HG03280 (cell line): ENCODE measurements around the gene ACER3.
A peak's percentile ranks its signal among the peaks of the same experiment; 100 is the strongest.
"Not testable (repeated sequence)": the region's sequence is repeated elsewhere in the genome, so short reads cannot be mapped to it uniquely, and the experiment has no call there.

Experiments used
- ATAC-seq: cut with Tn5 transposase; IDR thresholded peaks from one replicate; pipeline ENCODE4 v1.9.1; 2021; ENCODE audit warnings: mild to moderate bottlenecking, moderate library complexity; ENCODE audit not compliant: unreplicated experiment

Gene ACER3

DNA sequence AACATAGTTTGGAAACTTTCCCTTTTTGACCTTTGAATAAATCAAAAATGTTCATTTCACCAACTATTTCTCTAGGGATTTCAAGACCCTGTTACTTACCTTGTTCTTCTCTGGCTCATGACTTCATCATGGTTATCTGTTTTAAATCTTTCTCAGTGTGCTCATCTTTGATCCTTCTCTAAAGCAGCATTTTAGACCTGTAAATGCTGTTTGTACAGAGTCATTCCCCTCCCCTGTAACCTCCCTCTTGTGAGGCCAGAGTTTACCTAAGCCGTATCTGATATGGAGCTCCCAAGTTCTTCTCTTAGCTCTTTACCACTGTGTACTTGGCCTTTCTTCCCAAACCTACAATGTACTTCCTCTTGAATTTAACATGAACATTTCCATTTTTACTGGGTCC lies 56.0 kb downstream of the ACER3 start:
- ATAC-seq = no peak

DNA sequence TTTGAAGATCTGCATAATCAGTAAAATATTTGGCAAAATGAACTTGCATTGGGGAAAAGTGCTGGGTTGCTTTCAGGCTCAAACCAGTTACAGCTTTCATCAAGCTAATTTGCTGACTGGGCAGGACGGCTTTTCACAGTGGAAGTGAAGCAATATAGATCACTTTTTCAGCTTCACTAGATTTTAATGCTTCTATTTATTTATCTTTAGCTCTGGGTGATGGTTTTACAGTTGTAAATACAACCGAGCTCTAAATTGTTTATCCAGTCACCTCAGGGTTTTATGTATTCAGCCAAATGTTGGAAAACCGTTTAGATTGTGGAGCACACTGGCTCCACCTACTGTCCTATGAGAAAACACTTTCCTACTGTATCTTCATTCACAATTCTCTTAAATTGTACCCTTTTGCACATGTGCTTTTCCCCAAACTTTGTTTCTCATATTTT lies 58.2 kb downstream of the ACER3 start:
- ATAC-seq = no peak

DNA sequence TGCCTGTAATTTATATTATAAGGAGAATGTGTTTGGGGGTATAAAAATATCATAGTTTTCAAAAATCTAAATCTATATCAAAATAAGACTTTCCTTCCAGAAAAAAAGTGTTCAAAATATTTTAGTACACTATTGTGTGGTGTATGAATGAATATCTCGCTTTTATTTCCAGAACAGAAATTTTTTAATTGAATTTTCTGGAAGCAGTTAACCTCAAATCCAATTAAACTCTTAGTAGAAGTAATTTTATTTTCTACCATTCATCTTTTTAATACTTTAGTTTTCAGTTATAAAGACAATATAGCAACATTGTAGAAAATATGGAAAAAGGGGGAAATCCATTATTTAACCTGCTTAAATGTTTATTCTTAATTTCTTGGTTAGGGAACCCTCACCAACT lies 58.7 kb downstream of the ACER3 start:
- no peak for ATAC-seq

DNA sequence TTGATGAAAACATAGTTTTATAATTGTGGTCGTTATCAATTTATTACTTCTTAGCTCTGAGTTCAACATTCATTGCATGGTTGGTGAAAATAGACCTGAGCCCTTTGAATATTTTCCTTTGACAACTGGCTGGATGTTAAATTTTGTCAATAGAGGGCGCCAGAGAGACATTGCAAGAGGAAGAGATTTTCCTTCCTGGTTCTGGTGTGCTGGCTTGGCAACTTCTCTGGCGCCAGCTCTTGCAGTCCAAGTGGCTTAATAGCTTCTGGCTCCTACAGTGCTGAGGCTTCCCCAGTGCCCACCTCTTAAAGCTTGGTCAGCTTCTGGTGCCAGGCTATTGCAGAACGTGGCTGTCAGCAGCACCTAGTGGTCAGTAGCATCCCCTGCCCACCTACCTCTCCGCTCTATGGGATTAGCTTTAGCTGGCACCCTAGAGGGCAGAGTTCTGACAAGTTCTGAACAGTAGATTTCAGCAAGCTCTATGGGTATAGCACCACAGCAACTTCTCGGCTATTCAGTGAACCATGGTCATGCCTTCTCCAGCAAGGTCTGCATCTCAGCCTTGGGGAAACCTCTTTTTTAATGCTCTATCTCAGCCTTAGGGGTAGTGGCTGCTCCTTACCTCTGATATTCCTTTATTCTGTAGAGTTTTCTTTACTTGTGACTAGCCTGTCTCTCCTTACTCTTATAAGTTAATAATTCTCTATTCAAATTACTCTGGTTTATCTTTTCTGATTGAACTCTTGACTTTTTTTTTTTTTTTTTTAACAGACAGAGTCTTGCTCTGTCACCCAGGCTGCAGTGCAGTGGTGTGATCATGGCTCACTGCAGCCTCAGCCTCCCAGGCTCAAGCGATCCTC lies 59.4 kb downstream of the ACER3 start:
- ATAC-seq = peak; percentile 73

DNA sequence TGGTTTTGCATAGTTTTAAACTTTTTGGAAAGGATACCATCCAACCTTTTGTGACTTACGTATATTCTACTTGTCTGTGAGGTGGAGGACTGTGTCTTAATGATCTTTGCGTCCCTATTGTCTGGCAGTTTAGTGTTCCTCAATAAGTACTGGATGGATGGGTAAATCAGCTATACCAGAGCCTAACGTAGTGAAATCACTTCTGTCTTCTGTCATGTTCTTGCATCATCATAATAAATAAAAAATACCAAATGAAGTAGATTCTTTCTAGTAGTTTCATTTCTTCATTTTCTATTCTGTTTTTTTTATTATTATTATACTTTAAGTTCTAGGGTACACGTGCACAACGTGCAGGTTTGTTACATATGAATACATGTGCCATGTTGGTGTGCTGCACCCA lies 66.4 kb downstream of the ACER3 start:
- no peak for ATAC-seq

DNA sequence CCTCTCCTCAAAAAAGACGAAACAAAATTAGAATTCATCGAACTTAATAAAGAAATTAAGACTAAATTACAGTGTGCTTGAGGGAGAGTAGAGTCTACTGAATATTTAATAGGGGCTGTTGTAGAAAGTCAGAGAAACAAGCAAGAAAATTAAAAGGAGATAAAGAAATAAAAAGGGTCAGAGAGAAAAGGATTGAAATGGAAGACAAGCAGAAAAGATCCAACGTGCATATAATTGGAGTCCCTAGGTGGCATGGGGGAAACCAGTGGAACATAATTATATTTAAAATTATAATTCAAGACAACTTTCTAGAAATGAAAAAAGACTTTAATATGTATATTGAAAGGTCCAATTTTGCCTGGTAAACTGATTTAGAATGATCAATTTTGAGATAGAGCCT lies 74.3 kb downstream of the ACER3 start:
- ATAC-seq = no peak

DNA sequence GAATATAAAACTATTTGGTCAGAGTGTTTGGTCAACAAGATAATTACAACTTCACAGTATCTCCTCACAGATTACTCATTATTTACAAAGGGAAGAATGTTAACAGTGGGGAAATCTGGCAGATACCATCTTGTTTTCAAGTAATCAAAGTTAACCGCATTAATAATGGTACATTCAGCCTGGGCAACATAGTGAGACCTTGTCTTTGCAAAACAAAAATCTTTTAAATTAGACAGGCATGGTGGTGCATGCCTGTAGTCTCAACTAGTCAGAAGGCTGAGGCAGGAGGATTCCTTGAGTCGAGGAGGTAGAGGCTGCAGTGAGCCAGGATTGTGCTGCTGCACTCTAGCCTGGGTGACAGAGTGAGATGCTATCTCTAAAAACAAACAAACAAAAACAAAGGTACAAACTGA lies 78.5 kb downstream of the ACER3 start:
- no peak for ATAC-seq

DNA sequence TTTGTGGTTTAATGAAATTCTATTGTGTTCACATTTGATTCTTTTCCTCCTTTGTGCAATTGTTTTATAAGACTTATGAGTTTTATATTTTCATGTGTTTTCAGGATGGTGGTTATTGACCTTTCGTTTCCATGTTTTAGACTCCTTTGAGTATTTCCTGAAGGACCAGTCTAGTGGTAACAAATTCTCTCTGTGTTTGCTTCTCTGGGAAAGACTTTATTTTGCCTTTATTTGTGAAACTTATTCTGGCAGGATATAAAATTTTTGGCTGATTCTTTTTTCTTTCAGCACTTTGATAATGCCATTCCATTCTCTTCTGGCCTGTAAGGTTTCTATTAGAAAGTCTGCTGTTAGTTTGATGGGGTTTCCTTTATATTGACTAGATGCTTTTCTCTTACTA lies 83.5 kb downstream of the ACER3 start:
- ATAC-seq = no peak

DNA sequence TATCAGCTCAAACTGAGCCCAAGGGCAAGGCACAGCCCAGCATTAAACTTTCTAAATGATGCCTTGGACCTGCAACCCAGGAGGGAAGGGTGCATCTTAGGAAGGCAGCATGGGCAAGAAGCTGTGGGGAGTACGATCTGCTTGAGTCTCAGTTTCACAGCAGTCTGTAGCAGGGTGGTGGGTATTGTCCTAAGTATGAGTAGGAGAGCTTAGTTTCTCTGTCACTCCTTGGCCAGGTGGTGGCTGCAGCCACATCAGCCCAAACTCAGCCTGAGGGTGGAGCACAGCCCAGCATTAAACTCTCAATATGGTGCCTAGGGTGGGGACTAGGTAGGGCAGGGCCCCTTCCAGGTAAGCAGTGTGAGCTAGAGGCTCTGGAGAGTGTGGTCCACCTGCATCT lies 85.5 kb downstream of the ACER3 start:
- no peak for ATAC-seq

DNA sequence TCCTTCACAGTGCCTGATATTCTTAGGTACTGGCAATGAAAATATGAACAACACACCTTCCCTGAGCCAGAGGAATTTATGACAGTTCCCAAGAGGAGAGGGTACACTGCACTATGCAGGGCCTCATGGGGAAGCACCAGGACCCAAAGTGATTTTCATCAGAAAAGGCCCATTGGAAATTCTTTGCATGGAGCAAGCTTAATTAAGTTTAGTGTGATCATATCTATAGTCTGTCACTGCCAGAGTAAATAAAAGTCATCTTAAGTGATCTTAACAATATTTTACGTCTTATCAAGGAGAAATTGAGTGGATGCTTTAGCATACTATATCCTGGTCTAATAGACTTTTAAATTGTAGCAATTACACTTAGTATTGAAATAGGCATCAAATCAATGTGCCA lies 86.5 kb downstream of the ACER3 start:
- no peak for ATAC-seq

DNA sequence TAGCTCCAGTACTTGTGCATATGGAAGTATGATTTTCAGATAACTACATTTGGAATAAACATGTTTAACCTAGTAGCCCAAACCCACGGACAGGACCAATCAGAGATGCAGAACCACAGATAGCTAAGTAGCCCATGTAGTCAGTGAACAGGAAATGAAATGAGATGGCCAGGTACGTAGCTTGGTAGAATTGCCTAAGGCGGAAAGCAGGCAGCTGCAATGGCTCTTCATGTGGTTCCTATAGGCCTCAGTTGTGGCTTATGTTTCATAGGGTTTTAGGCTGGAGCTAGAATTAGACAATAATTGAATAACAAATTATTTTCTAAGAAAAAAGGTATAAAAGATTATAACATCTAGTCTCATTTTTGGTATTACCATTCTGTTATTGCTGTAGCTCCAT lies 87.1 kb downstream of the ACER3 start:
- no peak for ATAC-seq

DNA sequence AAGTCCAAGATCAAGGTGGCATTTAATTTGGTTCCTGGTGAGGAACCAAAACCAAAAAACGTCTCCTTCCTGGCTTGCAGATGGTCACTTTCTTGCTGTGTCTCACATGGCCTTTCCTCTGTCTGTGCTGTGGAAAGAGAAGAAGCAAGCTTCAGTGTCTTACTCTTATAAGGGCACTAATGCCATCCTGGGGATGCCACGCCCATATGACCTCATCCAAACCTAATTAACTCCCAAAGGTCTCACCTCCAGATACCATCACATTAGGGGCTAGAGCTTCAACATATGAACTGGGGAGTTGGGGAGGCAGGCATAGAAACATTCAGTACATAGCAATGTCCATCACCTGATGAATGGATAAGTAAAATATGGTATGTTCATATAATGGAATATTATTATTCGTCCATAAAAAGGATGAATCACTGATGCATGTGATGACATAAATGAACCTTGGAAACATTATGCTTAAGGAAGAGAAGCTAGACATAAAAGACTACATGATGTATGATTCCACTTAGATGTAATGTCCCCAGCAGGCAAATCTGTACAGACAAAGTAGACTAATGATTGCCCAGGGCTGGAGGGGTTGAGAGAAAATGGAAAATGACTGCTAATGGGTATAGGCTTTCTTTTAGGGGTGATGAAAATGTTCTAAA lies 94.9 kb downstream of the ACER3 start:
- no peak for ATAC-seq

DNA sequence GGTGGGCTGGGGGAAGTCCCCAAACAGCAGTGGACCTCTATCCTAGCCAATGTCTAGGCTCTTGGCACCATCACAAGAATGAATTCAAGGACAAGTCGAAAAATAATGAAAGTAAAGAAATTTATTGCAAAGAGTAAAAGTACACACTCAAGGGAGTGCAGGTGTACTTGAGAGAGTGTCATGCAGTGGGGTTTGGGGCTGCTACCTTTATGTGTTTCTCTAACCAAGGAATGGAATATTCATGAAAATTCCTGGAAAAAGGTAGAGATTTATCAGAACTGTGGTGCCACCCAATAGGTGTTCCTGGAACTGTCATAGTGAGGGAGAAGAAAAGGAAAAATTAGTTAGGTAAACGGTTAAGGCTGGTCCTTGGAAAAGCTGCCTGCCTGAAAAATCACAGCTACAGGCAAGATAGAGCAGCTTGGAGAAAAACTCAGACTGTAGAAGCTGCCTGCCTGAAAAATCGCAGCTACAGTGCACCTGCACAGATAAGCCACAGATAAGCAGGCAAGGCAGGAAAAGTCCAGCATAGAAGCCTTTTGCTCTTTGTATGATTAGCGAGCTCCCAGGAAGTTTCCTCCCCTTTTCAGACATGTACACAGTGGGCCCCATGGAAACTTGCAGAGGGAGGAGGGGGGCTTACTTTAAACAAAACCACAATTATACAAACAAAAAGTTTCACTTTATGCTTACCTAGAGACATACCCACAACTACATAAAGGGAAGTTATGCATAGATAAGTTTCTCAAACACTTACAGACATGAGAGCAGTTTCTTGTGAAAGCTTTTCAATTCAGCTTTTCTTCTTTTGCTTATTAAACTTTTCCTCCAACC lies 102.1 kb downstream of the ACER3 start:
- ATAC-seq = no peak

DNA sequence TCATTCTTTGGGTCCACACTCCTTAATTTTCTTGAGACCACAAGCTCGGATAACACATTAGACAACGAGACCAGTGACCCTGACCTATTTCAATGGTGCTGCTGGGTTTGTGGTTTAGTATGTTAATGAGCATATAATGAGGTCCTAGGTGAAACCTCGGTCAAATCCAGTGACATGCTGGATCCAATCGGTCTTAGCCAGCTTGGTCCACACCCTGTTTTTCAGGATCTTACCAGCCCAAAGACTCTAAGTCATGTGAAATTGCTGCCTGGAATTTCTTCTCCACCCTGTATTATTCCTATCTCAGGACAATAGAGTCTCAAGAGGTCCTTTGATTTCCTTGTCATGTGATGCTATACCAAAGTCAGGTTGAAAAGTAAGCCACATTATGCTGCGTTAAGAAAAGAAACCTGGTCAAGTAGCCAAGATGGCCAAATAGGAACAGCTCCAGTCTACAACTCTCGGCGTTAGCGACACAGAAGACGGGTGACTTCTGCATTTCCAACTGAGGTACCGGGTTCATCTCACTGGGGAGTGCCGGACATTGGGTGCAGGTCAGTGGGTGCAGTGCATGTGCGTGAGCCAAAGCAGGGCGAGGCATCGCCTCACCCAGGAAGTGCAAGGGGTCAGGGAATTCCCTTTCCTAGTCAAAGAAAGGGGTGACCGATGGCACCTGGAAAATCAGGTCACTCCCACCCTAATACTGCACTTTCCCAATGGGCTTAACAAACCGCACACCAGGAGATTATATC lies 102.9 kb downstream of the ACER3 start:
- ATAC-seq = not testable (repeated sequence)

DNA sequence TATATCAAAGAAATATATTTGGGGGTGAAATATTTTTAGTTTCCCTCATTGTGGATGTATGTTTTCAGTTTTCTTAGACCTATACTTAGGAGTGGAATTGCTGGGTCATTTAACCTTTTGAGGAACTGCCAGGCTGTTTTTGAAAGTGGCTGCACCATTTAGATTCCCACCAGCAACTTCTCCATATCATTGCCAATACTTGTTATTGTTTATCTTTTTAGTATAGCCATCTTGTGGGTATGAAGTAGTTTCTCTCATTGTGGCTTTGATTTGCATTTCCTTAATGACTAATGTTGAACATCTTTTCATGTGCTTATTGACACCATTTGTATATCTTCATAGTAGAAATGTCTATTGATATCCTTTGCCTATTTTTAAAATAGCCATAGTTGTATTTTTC lies 111.3 kb downstream of the ACER3 start:
- no peak for ATAC-seq

DNA sequence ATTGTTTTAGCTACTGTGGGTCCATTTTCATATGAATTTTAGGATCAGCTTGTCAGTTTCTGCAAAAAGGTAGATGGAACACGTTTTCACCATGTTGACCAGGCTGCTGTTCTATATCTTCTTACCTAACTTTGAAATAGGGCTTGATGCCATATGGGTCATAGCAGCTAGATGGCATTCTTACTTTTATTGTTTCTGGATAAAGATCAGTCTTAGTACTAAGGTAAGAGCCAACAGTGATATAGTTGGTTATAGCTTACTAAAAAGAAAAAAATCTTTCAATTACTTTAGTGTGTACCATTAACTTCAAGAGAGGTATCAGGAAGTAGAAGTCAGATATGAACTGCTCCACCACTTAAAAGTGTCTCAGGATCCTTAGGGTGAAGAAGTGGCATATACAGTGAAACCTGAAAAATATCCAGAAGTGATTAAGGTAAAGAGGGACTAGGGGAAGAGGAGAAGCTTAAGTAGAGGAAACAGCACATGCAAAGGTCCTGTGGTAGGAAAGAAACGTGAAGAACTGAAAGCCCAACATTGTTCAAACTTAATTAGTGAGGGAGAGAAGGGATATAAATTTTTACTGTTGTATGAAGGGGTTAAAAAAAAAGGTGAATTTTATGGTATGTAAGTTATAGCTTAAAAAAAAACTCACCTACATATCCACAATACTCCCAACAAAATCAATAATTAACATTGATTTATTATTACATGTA lies 113.6 kb downstream of the ACER3 start:
- no peak for ATAC-seq

DNA sequence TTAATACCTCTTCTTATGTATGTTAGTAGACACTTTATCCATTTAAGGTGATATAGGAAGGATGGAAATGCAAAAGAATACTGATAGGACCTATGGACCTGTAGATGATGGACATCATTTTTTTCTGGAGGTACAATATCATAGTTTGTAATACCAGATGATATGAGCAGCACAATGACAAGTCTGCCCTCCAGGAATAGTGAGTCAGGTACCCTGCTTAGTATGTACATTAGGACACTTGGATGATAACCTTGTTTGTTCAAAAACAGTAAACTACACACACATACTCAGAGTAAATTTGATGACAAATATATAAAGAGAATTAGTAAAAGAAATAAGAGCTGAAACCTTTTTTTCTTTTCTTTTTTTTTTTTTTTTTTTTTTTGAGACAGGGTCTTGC lies 114.8 kb downstream of the ACER3 start:
- no peak for ATAC-seq

DNA sequence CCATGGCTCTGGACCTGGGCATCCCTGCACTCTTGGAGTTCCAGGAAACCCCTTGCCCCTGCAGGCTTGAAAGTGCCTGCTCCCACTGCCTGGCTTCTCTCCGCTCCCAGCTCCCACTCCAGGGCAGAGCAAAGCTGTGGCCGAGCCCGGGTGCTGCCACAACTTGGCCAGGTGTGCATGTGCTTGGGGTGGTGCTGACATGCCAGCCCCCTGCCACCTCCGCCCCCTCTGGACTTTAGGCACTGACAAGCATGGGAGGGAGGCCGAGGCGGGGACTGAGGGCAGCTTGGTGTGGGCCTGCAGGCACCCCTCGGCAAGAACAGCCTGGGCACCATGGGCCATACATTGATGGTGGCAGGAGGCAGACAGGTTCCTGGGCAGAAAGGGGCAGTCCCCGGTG lies 117.1 kb downstream of the ACER3 start:
- no peak for ATAC-seq

DNA sequence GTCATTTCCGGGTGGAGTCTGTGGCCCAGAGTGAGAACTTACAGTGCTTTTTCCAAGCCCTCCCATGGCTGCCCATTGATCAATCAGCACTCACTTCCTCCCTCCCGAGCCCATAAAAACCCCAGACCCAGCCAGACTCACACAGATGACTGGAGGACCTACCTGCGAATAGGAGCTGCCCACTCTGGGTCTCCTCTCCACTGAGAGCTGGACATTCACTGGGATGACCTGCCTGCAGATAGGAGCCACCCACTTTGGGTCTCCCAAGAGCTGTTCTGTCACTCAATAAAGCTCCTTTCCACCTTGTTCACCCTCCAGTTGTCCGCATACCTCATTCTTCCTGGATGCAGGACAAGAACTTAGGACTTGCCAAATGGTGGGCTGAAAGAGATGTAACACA lies 117.5 kb downstream of the ACER3 start:
- ATAC-seq = no peak

DNA sequence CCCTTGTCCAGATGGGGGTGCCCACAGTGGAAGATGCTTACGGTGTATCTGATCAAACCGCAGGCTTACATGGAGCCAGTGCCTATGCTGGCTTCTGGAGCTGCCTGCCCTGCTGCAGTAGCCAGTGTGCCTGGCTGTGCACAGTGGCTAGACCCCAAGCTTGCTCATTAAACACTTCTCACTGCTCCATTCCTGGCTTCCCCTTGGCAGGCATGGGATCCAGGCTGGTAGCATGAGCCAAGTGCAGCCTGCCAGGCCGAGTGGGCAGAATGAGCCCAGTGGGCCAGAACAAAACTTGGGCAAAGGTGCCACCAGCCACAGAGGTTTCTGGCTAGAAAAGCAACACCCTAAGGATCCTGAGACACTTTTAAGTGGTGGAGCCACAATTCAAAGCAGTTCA lies 118.1 kb downstream of the ACER3 start:
- ATAC-seq = no peak
